NCI-H748 (cell line): ENCODE measurements around the gene CDC42EP1.
"Not testable (repeated sequence)": the region's sequence is repeated elsewhere in the genome, so short reads cannot be mapped to it uniquely, and the experiment has no call there.

Source experiments
- DNase-seq: peaks from one replicate; lab custom pipeline; 2025; ENCODE audit not compliant: unreplicated experiment; lab: John Stamatoyannopoulos, UW

CDC42EP1 gene

DNA sequence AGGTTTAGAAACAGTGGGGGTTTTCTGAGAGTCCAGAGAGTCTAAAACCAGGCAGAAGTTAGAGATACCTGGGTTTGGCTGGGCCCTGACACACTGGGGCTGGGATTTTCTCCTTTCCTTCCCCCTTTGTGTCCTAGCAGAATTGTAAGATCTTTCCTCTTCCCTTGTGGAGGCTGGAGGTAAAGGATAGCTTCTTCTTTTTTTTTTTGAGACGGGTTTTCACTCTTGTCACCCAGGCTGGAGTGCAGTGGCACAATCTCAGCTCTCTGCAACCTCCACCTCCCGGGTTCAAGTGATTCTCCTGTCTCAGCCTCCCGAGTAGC lies 49.8 kb downstream of the CDC42EP1 start:
- DNase-seq = not testable (repeated sequence)

DNA sequence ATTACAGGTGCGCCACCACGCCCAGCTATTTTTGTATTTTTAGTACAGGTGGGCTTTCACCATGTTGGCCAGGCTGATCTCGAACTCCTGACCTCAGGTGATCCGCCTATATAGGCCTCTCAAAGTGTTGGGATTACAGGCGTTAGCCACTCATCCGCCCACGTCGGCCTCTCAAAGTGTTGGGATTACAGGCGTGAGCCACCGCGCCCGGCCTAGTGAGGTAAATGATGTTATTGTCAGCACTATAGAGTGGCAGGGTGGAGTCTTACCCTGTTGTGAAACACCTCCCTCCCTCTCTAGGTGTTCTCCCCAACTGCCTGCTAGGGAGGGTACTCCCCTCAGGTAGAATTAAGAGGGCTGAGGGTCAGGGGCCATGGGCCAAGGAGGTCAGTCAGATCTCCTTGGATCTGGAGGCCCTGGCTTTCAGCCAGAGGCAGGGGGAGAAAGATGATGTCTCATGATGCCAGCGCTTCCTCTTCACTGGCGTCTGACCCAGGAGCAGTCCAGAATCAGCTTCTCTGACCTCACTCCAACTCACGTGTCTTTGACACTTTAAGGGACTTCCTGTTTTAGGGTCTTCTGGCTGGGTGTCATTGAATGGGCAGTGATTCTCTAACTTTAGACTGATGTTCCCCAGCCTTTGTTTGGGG lies 50.3 kb downstream of the CDC42EP1 start:
- DNase-seq = no peak

DNA sequence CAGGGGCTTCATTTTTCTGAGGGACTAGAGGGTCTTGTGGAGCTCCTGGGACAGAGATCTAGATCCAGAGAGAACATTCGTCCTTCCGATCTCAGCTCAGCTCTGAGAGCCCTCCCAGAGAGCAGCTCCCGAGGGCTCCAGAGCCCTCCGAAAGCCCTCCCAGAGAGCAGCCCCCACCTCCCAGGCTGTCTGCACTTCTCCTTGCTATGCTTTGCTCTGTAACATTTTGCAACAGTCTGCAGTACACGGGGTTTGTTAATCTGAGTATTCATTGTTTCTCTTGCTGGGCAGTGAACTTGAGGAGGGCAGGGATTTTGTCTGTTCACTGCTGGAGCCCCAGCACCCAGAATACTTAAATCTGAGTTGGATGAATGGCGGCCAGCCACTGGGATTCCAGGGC lies 50.9 kb downstream of the CDC42EP1 start:
- no peak for DNase-seq

DNA sequence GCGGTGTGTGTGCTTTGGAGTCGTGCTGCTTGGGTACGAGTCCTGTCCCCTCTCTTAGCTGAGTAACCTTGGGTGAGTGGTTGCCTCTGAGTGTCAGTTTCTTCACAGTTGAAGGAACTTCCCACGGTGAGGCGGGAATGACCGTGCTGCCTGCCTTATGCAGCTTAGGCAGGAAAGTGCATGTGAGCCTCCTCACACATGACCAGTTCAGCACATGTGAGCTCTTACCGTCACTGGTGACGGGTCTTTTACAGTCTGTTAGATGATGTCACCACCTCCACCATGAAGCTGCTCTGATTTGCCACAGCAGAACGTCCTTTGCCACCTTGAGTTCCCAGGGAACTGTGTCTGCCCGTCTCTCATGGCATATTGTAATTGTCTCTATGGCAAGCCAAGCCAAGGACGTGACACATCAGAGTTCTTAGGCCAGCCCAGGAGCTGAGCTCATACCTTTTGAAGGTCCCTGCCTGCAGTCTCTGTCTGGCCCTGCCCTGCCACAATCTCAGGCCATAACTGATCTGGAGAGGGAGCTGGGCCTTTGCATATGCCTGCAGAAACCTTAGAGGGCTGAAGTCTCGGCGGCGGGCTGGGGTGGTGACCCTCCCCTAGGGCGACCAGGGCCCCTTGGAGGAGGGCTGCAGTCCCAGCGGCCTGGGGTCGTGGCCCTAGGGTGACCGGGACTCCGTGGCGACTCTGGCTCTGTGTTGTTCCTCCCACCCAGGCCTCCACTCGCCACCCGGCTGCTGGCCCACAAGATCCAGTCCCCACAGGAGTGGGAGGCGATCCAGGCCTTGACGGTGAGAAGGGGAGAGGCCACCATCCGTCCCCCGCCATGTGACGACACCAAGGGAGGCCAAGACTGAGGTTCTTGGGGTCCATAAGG lies 56.2 kb downstream of the CDC42EP1 start:
- DNase-seq = no peak

DNA sequence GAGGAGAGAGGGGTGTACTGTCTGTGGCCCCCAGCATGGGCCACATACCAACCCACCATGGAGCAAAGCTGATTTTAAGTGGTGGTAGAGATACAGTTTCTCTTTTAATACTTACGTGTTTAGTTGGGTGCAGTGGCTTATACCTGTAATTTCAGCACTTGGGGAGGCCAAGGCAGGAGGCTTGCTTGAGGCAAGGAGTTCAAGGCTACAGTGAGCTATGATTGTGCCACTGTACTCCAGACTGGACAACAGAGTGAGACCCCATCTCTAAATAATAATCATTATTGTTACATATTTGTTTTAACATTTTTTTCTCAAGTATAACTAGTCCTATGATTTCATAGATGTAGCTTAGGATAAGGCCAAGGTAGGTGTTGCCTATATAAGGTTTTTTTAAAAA lies 57.2 kb downstream of the CDC42EP1 start:
- DNase-seq = no peak

- no peak for DNase-seq
Measured at GRCh38 chr22:37618072-37618656, 57.9 kb downstream of the CDC42EP1 start.

DNA sequence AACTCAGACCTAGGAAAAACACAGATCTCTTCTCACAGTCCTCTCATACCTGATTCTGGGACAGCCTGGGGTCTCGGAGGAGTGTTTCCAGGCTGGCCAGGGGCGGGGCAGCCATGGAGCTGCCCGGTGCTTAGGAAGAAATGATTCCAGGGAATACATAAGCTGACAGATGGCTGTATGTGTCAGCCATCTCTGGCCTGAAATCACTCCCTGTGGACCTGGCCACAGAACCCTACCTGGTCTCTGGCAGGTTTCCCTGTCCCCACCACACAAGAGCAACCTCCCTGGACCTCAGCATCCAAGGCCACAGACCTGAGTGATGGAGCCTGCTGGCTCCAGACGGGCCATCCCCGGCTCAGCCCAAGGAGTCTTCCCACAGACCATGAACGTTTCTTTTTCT lies 58.4 kb downstream of the CDC42EP1 start:
- no peak for DNase-seq
